ENCODE measurements around the gene NDUFB2.
A peak's percentile ranks its signal among the peaks of the same experiment; 100 is the strongest.
"Not testable (repeated sequence)": the region's sequence is repeated elsewhere in the genome, so short reads cannot be mapped to it uniquely, and the experiment has no call there.

Gene NDUFB2

DNA sequence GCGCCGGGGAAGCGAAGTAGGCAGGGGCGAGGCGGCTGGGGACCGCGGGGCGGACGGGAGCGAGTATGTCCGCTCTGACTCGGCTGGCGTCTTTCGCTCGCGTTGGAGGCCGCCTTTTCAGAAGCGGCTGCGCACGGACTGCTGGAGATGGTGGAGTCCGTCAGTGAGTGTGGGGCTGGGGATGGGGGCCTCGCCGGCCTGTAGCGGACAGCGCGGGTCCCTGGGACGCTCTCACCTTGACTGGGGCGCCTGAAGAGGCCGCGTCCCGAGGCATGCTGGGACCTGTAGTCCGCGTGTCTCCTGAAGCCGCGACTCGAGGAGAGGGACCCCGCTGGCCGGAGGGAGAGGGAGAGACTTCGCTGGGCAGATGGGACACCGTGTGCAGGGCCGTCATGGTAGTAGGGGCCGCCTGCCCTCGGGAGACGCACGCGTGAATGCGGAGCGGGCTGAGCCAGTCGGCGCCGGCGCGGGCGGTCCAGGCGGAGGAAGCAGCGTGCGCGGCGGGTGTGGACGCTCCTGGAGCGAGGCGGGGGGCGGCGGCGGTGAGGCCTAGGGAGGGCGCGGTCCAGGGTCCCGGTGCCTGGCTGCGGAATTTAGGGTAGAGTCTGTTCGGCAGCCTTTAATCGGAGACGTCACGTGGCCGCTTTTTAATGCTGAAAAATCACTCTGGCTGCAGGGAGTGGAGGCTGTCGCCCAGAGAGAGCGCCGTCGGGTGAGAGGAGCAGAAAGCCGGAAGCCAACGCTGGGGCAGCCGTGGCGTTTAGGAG, at the start of gene NDUFB2:
Gene NDUFB2 (plus strand): TSS at position 29 of the 767 bp plus-strand sequence. CDS start 37 bp downstream, at position 66.
- peak; percentile 51 to 77 for DNase-seq

DNA sequence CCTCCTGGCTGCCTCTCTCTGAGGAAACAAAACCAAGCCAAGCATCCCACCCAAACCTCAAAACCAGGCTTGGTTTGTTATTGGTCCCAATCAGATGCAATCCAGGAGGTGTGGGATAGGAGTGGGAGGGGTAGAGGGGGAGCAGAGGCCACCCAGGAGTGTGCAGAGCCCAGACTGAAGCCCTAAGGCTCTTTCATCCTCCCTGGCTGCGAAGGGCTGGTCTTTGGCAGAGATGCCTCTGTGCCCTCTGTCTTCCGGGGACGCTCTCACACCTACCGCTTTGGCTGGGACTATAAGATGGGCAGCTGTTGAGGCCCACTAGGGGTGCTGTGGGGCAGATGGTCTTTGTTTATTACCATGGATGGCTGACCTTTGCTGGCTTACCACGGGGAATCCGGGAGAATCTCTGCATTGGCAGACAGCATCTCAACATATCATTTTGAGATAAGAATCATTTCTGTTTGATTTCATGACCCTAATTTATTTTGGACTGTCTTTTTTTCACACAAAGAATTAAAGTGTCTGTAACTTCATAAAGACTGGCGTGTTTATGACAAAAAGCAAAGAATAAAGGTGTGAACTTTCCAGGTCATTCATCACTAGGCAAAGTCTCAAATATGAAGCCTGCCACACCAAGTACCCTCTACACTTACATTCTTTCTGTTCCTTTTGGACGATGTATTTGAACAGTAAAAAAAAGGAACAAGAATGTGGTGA, 49.4 kb upstream of the NDUFB2 start:
- DNase-seq, result peak; percentile 14 to 19

GRCh38 chr7:140649556-140650205, 46.8 kb upstream of the NDUFB2 start:
- DNase-seq, result no peak

GRCh38 chr7:140650367-140650766, 46.1 kb upstream of the NDUFB2 start:
- DNase-seq, result no peak

DNA sequence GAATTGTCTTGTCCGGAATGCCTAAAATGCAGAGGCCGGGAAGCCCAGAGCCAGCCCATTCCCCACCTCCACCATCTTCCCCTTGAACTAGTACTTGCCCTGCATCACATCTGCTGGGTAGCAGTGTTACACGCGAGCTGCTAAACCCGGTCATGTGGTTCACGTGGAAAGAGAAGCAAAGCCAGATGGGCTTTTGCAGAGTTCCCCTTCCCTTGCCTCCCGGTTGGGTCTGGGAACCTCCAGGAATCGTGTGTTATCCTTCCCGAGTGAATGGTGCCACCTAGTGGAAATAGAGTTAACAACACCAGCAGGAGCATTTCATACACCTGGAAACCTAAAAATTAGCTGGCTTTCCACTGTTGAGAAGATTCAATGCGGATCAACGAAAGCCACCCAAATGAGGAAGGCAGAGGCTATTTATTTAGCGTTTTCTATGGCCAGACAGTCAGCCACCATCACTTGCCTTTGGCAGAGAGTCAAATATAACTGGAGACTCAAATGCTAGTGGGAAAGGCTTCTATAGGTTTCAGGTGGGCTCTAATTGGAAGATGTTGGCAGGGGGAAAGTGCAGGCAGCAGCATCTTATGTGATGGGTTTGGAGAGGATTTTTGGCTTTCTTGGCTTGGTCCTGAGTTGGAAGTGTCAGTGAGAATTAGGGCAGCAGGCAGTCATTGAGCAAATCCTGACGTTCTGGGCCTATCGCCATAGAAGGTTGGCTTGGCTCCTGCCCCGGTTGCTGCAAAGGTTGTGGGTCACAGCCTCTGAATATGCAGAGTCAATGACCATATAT, 43.0 kb upstream of the NDUFB2 start:
- DNase-seq, result peak; percentile 27 to 34

DNA sequence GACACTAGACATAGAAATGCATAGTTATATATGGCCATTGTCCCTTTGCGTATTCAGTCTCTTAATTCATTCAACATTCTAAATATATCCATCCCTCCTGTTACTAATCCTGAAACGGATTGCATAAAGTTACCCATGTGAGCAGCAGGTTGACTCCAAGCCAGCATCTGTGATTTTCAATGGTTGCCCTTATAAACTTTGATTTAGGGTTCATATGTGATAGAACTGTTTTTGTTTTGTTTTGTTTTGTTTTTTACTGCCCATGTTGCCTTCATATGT, 42.5 kb upstream of the NDUFB2 start:
- no peak for DNase-seq

DNA sequence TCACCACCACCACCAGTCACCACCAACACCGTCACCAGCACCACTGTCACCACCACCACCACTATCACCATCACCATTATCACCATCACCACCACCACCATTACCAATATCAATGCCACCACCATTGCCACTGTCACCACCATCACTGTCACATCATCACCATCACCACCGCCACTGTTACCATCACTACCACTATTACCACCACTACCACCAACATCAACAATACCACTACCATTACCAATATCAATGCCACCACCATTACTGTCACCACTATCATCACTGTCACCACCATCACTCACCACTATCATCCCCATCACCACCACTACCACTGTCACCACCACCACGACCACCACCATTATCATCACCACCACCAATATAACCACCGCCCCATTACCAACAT, 41.8 kb upstream of the NDUFB2 start:
- DNase-seq, result no peak

DNA sequence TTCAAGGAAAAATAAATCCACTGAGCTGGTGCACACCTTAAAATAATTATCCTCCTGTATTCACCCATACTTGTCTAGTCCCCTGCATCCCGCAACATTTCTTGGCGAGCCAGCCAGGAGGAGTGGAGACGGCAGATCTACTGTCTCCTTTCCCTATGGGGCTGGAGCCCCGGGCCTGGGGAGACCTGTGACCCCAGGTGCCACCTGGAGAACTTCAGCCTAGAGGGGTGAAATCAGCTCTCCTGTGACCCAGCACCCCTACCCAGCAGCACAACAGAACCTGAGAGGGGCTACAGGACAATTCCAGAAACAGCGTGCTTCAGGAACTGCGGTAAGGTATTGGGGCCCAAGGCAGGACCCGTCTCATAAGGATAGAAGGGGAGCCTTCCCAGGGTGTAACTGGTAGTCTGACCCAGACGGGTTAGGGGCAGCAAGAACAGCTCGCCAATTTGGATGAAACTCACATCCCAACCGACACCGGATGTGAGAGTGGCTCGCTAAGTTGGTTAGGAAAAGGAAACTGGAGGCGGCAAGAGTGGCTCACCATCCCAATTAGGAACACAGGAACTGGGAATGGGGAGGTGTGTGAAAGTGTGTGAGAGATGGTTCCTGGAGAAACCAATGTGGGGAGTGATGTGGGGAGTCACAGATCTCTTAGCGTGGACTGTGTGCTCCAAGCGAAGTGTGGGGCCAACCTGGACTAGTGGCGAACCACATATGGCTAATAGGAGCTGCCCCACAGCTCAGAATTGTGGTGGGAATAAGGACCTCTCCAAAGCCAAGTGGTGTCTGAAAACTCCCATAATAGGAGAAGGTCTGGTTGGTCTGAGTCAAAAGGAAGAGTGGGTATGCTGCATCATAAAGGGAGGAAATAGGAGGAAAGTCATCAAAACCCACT, 40.7 kb upstream of the NDUFB2 start:
- DNase-seq, result no peak

DNA sequence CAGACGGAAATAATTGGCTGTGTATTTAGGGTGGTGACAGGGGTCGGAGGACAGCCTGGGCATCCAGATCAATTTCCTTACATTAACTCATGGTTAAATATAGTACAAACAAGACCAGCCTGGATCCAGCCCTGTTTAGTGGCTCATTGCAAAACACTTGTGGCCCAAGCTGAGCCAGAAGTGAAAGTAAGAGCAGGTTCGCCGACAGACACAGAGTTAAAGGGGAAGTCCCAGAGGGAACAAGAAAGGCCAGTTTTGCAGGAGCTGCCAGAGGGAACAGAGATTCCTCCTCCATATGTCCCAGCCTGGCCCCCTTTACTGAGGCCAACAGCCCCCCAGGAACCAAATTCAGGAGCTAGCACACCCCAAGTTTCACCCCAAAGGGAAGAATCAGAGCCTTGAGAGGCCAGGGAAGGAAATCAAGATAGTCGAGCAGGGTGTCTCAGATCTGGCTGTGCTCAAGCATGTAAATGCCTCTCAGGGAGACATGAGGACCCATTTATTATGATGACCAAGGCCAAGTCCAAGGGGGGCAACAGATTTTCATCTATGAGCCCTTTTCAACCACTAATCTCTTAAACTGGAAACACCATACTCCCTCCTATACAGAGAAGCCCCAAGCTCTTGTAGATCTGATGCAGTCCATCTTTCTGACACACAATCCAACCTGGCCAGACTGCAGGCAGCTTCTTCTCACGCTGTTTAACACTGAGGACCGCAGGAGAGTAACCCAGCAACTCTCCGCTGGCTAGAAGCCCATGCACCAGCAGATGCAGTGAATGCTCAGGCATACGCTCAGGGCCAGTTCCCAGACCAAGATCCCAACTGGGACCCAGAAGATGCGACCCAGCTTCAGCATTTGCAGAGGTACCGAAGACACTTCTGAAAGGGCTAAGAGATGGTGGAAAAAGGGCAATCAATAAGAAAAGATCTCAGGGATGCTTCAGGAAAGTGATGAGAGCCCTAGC, 39.7 kb upstream of the NDUFB2 start:
- peak in 1 of 2 donors; percentile 36 for DNase-seq

- DNase-seq, result no peak
Observed at GRCh38 chr7:140657891-140658290, 38.6 kb upstream of the NDUFB2 start.

- no peak for DNase-seq
Observed at GRCh38 chr7:140659856-140660255, 36.7 kb upstream of the NDUFB2 start.

GRCh38 chr7:140661124-140661523, 35.4 kb upstream of the NDUFB2 start:
- no peak for DNase-seq

DNA sequence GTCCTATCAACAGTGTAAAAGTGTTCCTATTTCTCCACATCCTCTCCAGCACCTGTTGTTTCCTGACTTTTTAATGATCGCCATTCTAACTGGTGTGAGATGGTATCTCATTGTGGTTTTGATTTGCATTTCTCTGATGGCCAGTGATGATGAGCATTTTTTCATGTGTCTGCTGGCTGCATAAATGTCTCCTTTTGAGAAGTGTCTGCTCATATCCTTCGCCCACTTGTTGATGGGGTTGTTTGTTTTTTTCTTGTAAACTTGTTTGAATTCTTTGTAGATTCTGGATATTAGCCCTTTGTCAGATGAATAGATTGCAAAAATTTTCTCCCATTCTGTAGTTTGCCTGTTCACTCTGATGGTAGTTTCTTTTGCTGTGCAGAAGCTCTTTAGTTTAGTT, 33.6 kb upstream of the NDUFB2 start:
- not testable (repeated sequence) for DNase-seq

DNA sequence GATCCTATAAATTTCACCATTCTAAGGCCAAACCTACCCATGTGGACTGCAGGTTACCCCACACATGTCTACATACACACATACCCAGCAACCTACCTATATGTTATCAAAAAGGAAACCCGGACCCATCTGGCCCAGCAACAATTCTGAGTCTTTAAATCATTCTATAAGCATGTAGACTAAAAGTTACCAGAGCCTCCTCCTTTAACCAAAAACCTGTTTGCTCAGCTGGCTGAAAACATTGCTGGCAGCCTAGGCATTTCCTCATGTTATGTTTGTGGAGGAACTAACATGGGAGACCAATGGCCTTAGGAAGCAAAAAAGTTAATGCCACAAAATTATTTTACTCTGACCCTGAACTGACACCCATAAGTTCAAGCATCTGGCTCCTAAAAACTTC, 29.0 kb upstream of the NDUFB2 start:
- no peak for DNase-seq

DNA sequence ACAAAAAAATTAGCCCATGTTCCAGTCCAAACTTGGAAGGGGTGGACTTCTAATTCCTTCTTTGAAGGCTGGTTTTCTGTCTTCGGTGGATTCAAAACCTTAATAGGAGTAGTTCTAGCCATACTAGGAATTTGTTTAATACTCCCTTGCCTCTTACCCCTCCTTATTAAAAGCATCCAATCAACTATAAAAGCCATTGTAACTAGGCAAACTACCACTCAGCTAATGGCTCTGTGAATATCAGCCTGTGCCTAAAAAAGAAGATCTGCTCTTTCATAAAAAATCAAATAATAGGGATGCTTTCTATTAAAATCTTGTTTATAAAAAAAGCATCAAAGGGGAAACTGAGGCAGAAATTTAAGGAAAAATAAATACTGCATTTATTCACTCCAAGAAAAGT, 27.9 kb upstream of the NDUFB2 start:
- no peak for DNase-seq

DNA sequence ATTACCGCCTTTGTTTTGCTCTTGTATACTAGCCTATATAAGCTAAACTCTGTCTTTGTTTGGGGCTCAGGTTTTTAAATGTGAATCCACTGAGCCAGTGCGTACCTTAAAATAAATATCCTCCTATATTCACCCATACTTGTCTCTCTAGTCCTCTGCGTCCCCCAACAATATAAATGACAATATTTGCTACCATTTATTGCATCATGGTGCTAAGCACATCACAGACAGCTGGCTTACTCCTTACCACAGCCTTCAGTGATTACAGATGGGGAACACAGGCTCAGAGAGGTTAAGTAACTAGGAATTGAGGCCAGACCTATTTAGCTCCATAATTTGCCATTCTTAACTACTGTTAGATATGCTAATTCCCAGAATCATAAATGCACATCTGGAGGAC, 27.2 kb upstream of the NDUFB2 start:
- DNase-seq, result no peak

- not testable (repeated sequence) for DNase-seq
Observed at GRCh38 chr7:140669862-140670261, 26.6 kb upstream of the NDUFB2 start.

GRCh38 chr7:140670343-140670935, 26.1 kb upstream of the NDUFB2 start:
- DNase-seq, result no peak

DNA sequence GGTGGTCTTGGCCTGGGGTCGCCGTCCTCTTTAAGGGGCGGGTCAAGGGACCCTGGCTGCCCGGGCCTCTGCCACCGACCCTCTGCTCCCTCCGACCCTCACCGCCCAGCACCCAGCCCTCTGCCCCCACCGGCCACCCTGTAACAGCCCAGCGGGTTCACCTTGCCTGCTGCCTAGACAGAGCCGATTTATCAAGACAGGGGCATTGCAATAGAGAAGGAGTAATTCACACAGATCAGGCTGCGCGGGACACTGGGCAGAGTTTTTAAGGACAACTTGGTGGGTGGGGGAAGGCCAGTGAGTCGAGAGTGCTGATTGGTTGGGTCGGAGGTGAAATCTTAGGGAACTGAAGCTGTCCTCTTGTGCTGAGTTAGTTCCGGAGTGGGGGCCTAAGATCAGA, 24.5 kb upstream of the NDUFB2 start:
- no peak for DNase-seq

DNA sequence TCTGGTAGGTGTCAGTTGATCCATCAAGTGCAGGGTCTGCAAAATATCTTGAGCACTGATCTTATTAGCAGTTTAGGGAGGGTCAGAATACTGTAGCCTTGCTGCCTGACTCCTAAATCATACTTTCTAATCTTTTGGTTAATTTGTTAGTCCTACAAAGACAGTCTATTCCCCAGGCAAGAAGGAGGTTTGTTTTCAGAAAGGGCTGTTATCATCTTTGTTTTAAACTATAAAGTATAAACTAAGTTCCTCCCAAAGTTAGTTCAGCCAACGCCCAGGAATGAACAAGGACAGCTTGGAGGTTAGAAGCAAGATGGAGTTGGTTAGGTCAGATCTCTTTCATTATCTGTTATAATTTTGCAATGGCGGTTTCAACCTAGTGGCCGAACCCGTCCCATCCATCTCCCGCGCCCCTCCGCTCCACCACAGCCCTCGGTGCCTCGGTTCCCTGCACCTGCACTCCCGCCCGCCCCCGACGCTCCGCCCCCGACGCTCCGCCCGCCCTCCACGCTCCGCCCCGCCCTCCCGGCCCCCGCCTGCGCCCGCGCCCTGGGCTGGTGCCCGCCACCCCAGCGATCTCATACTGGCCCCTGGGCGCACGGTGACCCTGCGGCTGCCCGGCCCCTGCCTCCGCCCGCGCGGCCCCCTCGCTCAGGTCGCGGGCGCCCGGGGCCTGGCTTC, 24.0 kb upstream of the NDUFB2 start, which contains the start of gene ADCK2:
Gene ADCK2 (plus strand): TSS at position 564 of the 681 bp plus-strand sequence. CDS start 386 bp downstream, outside the sequence.
- DNase-seq, result peak; percentile 59 to 60

Data from activated CD4-positive, alpha-beta T cell treated with anti-CD3 and anti-CD28 coated beads for 4 hours (primary cell).